Measurements from ENCODE around the gene ACACB.
"Not testable (repeated sequence)": the region's sequence is repeated elsewhere in the genome, so short reads cannot be mapped to it uniquely, and the experiment has no call there.

Gene ACACB

DNA sequence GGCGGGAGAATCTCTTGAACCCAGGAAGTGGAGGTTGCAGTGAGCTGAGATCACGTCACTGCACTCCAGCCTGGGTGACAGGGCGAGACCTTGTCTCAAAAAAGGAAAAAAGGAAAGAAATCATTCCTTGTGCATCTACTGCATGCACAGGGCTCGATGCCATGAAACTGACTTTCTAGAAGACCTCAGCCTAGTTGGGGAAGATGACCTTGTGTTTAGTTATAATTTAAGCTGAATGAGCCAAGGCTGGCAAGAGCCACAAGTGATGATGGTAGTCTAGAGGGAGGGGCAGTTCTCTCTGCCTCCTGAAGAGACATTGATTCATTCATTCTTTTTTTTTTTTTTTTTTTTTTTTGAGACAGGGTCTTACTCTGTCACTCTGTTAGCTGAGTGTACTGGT, 24.2 kb downstream of the ACACB start:
- TF ChIP-seq, protein P1, sequence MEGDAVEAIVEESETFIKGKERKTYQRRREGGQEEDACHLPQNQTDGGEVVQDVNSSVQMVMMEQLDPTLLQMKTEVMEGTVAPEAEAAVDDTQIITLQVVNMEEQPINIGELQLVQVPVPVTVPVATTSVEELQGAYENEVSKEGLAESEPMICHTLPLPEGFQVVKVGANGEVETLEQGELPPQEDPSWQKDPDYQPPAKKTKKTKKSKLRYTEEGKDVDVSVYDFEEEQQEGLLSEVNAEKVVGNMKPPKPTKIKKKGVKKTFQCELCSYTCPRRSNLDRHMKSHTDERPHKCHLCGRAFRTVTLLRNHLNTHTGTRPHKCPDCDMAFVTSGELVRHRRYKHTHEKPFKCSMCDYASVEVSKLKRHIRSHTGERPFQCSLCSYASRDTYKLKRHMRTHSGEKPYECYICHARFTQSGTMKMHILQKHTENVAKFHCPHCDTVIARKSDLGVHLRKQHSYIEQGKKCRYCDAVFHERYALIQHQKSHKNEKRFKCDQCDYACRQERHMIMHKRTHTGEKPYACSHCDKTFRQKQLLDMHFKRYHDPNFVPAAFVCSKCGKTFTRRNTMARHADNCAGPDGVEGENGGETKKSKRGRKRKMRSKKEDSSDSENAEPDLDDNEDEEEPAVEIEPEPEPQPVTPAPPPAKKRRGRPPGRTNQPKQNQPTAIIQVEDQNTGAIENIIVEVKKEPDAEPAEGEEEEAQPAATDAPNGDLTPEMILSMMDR (conservative IDR thresholded peaks at IDR 0.05; ENCODE audit: low read depth, low read length): no peak
- no peaks in the 10 kb centered on the region for H3K27me3 ChIP-seq (ENCODE audit: insufficient read depth, low read depth)
- no peak overlapping the region for H3K4me3 ChIP-seq (IDR thresholded peaks at IDR 0.05; ENCODE audit: insufficient read depth, low read depth, low read length)
- H3K36me3 ChIP-seq (ENCODE audit: insufficient read depth): no peaks in the 10 kb centered on the region
- H4K20me1 ChIP-seq (ENCODE audit: insufficient read depth): no peaks in the 10 kb centered on the region
- no peaks in the 10 kb centered on the region for H3K79me2 ChIP-seq (ENCODE audit: insufficient read depth, low read depth)
- H2AFZ ChIP-seq (ENCODE audit: low read depth): no peak overlapping the region
- H3K4me1 ChIP-seq (ENCODE audit: low read depth, poor library complexity, severe bottlenecking): no peaks in the 10 kb centered on the region
- no peak overlapping the region for H3K27ac ChIP-seq
- no peak overlapping the region for H3K9ac ChIP-seq
- no peak overlapping the region for H3K4me2 ChIP-seq

- Histone ChIP-seq H3K36me3 (ENCODE audit: insufficient read depth) (no peaks in the 10 kb centered on the region), H3K27me3 (ENCODE audit: insufficient read depth, low read depth) (no peaks in the 10 kb centered on the region), H4K20me1 (ENCODE audit: insufficient read depth) (no peaks in the 10 kb centered on the region), H2AFZ (ENCODE audit: low read depth) (no peak overlapping the region), H3K27ac (no peak overlapping the region), H3K79me2 (ENCODE audit: insufficient read depth, low read depth) (no peaks in the 10 kb centered on the region), H3K4me2 (no peak overlapping the region), H3K4me1 (ENCODE audit: low read depth, poor library complexity, severe bottlenecking) (no peaks in the 10 kb centered on the region), H3K4me3 (IDR thresholded peaks at IDR 0.05; ENCODE audit: insufficient read depth, low read depth, low read length) (no peak overlapping the region), H3K9ac (no peak overlapping the region)
- TF ChIP-seq, protein P1 (conservative IDR thresholded peaks at IDR 0.05; ENCODE audit: low read depth, low read length): no peak
Observed at GRCh38 chr12:109144224-109144623, 27.8 kb downstream of the ACACB start.

GRCh38 chr12:109147126-109147525, 30.7 kb downstream of the ACACB start:
- not testable (repeated sequence) for H3K4me1 ChIP-seq (ENCODE audit: low read depth, poor library complexity, severe bottlenecking); H3K36me3 ChIP-seq (ENCODE audit: insufficient read depth); H3K9ac ChIP-seq; H3K79me2 ChIP-seq (ENCODE audit: insufficient read depth, low read depth); H3K4me3 ChIP-seq (IDR thresholded peaks at IDR 0.05; ENCODE audit: insufficient read depth, low read depth, low read length); H2AFZ ChIP-seq (ENCODE audit: low read depth); H4K20me1 ChIP-seq (ENCODE audit: insufficient read depth); H3K27ac ChIP-seq; H3K4me2 ChIP-seq; H3K27me3 ChIP-seq (ENCODE audit: insufficient read depth, low read depth)

GRCh38 chr12:109147954-109148353, 31.6 kb downstream of the ACACB start:
- Histone ChIP-seq H3K27ac (no peak overlapping the region), H3K9ac (no peak overlapping the region), H3K4me1 (ENCODE audit: low read depth, poor library complexity, severe bottlenecking) (no peaks in the 10 kb centered on the region), H3K4me2 (no peak overlapping the region), H3K36me3 (ENCODE audit: insufficient read depth) (no peaks in the 10 kb centered on the region), H4K20me1 (ENCODE audit: insufficient read depth) (no peaks in the 10 kb centered on the region), H3K4me3 (IDR thresholded peaks at IDR 0.05; ENCODE audit: insufficient read depth, low read depth, low read length) (no peak overlapping the region), H3K27me3 (ENCODE audit: insufficient read depth, low read depth) (no peaks in the 10 kb centered on the region), H2AFZ (ENCODE audit: low read depth) (no peak overlapping the region), H3K79me2 (ENCODE audit: insufficient read depth, low read depth) (no peaks in the 10 kb centered on the region)
- TF ChIP-seq, protein P1 (conservative IDR thresholded peaks at IDR 0.05; ENCODE audit: low read depth, low read length): no peak

DNA sequence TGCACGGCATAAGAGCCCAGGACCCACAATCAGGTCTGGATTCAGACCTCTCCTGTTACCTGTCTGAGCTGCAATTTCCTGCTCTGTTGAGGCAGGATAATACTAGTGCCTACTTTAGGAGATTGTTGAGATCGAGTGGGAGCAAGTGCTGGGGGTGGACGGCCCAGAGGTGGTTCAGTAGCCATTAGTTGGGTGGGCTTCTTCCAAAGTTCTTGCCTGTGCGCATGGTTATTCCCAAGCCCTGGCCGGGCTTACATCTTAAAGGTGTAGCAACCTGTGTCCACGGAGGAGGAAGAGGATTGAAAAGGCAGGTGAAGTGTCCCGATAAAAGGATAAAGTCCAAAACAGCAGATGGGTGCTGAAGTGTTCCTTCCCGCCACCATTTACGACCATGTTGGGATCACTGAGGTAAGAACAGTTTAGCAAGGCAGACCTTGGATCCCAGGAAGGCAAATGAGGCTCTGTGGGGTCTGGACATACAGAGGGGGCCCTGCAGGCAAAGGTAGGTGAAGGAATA, 33.8 kb downstream of the ACACB start:
- H3K79me2 ChIP-seq (ENCODE audit: insufficient read depth, low read depth): no peaks in the 10 kb centered on the region
- H3K27ac ChIP-seq: no peak overlapping the region
- no peaks in the 10 kb centered on the region for H4K20me1 ChIP-seq (ENCODE audit: insufficient read depth)
- H2AFZ ChIP-seq (ENCODE audit: low read depth): no peak overlapping the region
- no peaks in the 10 kb centered on the region for H3K36me3 ChIP-seq (ENCODE audit: insufficient read depth)
- TF ChIP-seq, protein P1 (conservative IDR thresholded peaks at IDR 0.05; ENCODE audit: low read depth, low read length): no peak
- H3K27me3 ChIP-seq (ENCODE audit: insufficient read depth, low read depth): no peaks in the 10 kb centered on the region
- no peak overlapping the region for H3K4me3 ChIP-seq (IDR thresholded peaks at IDR 0.05; ENCODE audit: insufficient read depth, low read depth, low read length)
- no peak overlapping the region for H3K4me2 ChIP-seq
- H3K9ac ChIP-seq: no peak overlapping the region
- H3K4me1 ChIP-seq (ENCODE audit: low read depth, poor library complexity, severe bottlenecking): no peaks in the 10 kb centered on the region

Measured in KMS-11 (cell line).